GM18873 (cell line): Measurements from ENCODE around the gene MLLT10.

Experiments used
- ATAC-seq: cut with Tn5 transposase; IDR thresholded peaks from one replicate; pipeline ENCODE4 v1.9.1; 2021; ENCODE audit warnings: mild to moderate bottlenecking, moderate library complexity, moderate number of reproducible peaks; ENCODE audit not compliant: unreplicated experiment, low FRiP score

The MLLT10 gene

GRCh38 chr10:21722209-21722608, 188.2 kb downstream of the MLLT10 start:
- ATAC-seq = no peak

- no peak for ATAC-seq
Observed at GRCh38 chr10:21724020-21724589, 190.1 kb downstream of the MLLT10 start.

GRCh38 chr10:21724687-21725367, 190.8 kb downstream of the MLLT10 start:
- no peak for ATAC-seq

GRCh38 chr10:21726601-21727225, 192.7 kb downstream of the MLLT10 start:
- no peak for ATAC-seq

- no peak for ATAC-seq
Observed at GRCh38 chr10:21727452-21728168, 193.6 kb downstream of the MLLT10 start.

GRCh38 chr10:21728618-21729017, 194.6 kb downstream of the MLLT10 start:
- no peak for ATAC-seq

GRCh38 chr10:21732067-21732772, 198.2 kb downstream of the MLLT10 start:
- peak; percentile 59 for ATAC-seq

- ATAC-seq = no peak
Observed at GRCh38 chr10:21733710-21734109, 199.7 kb downstream of the MLLT10 start.

- no peak for ATAC-seq
Observed at GRCh38 chr10:21737106-21737505, 203.1 kb downstream of the MLLT10 start.

- ATAC-seq = no peak
Observed at GRCh38 chr10:21740989-21741388, 207.0 kb downstream of the MLLT10 start.

GRCh38 chr10:21742740-21743412, 208.8 kb downstream of the MLLT10 start:
- no peak for ATAC-seq

GRCh38 chr10:21744223-21744622, 210.2 kb downstream of the MLLT10 start:
- ATAC-seq = no peak

- no peak for ATAC-seq
Observed at GRCh38 chr10:21746118-21746517, 212.1 kb downstream of the MLLT10 start.

- ATAC-seq = no peak
Observed at GRCh38 chr10:21747809-21748208, 213.8 kb downstream of the MLLT10 start.

- ATAC-seq = no peak
Observed at GRCh38 chr10:21749788-21750187, 215.8 kb downstream of the MLLT10 start.

- no peak for ATAC-seq
Observed at GRCh38 chr10:21750424-21750823, 216.4 kb downstream of the MLLT10 start.

- no peak for ATAC-seq
Observed at GRCh38 chr10:21751341-21752310, 217.6 kb downstream of the MLLT10 start.

- ATAC-seq = no peak
Observed at GRCh38 chr10:21753497-21754270, 219.7 kb downstream of the MLLT10 start.
